HG02884 (cell line): ENCODE data around the gene SUFU.

Source experiments
- ATAC-seq: cut with Tn5 transposase; IDR thresholded peaks from one replicate; pipeline ENCODE4 v1.9.1; 2021; ENCODE audit warnings: mild to moderate bottlenecking, moderate library complexity; ENCODE audit not compliant: unreplicated experiment

The SUFU gene

DNA sequence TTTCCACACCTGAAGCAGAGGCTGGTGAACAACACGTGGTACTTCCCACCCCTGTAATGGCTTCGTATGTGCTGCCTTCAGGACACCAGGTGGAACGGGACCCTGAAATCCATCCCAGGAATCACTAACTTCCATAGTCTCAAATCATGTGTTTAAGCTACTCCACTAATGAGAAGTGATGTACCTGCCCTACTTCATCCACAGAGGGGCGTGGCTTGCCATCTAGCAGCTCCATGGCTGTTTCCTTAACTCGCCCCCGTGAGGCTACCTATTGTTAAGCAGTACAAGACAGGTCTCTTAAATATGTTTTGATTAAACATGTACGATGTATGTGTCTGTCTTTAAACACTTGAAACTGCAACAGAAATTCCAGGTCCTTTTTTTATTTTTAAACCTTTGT, 178.6 kb downstream of the SUFU start:
- no peak for ATAC-seq

DNA sequence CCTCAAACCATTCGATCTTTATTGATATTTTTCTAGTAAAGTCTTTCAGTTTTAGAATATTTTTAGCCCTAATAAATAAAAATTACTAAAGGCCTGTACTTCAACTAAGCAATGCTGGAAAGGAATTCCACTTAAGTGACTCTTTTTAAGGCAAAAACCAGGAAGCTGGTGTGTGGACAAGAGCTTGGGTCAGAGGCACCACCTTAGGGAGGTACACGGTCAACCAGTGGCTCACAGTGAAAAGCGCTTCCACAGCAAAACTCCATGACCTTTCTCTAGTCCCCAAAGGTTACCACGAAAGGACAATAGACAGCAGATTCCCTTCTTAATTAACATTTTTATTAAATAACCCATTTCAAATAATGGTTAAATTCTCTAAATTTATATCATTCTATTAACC, 179.2 kb downstream of the SUFU start:
- no peak for ATAC-seq
